NAMALWA (cell line): Measurements from ENCODE around the gene BCAP31.
"Not testable (repeated sequence)": the region's sequence is repeated elsewhere in the genome, so short reads cannot be mapped to it uniquely, and the experiment has no call there.

Experiments used
- DNase-seq: peaks from one replicate; pipeline ENCODE4 v3.0.0-alpha.2; 2015; ENCODE audit warnings: low spot score

BCAP31 gene

GRCh38 chrX:153733651-153734240 is 9.6 kb upstream of the BCAP31 start:
- DNase-seq: no peak

- no peak for DNase-seq
These were observed 8.2 kb upstream of the BCAP31 start for GRCh38 chrX:153732401-153732800.

- no peak for DNase-seq
These were observed 7.6 kb upstream of the BCAP31 start for GRCh38 chrX:153731845-153732215.

GRCh38 chrX:153731117-153731844 is 7.1 kb upstream of the BCAP31 start:
- DNase-seq: no peak

- DNase-seq: not testable (repeated sequence)
These were observed 5.9 kb upstream of the BCAP31 start for GRCh38 chrX:153730115-153730514.

- no peak for DNase-seq
These were observed 4.9 kb upstream of the BCAP31 start for GRCh38 chrX:153728951-153729631.

GRCh38 chrX:153728095-153728494 is 3.9 kb upstream of the BCAP31 start:
- no peak for DNase-seq

- no peak for DNase-seq
These were observed 3.1 kb upstream of the BCAP31 start for GRCh38 chrX:153727123-153727931.

GRCh38 chrX:153726286-153727122 is 2.3 kb upstream of the BCAP31 start:
- peak; percentile 89 for DNase-seq

- DNase-seq: no peak
These were observed 1.7 kb upstream of the BCAP31 start for GRCh38 chrX:153725832-153726285.

- DNase-seq: peak; percentile 64
These were observed 1.0 kb upstream of the BCAP31 start for GRCh38 chrX:153725039-153725831.

- peak; percentile 73 for DNase-seq
These were observed 586 bp downstream of the BCAP31 start for GRCh38 chrX:153723351-153724251.

GRCh38 chrX:153722704-153723350 is 1.4 kb downstream of the BCAP31 start:
- peak; percentile 17 for DNase-seq

- DNase-seq: no peak
These were observed 4.5 kb downstream of the BCAP31 start for GRCh38 chrX:153719701-153720100.

- DNase-seq: no peak
These were observed 4.9 kb downstream of the BCAP31 start for GRCh38 chrX:153719238-153719637.

- no peak for DNase-seq
These were observed 6.7 kb downstream of the BCAP31 start for GRCh38 chrX:153717445-153717844.

GRCh38 chrX:153714256-153714655 is 9.9 kb downstream of the BCAP31 start:
- no peak for DNase-seq

GRCh38 chrX:153709726-153710674 is 14.2 kb downstream of the BCAP31 start:
- DNase-seq: no peak
